MCF 10A (cell line): ENCODE measurements around the gene CROCC2. TPM values are rescaled to one million over a fixed set of nuclear protein-coding genes. Genes with fewer than 3 reads are reported as not detected.

Experiments
- BruUV-seq: library from RNA; stranded (reverse); fragments of 400-500 nt; replicated peaks from 2 replicates; lab custom pipeline; 2021; lab: Mats Ljungman, UMichigan
- CTCF ChIA-PET: fragments of 300-600 bp; sonication (Branson Sonifier 250); formaldehyde crosslinking; extraction: SDS; loops from one replicate; lab custom pipeline; 2021; ENCODE audit warnings: antibody characterized with exemption, inconsistent platforms; lab: Yijun Ruan, JAX
- POLR2A ChIA-PET: fragments of 300-600, 350-650 bp; sonication (Branson Sonifier 250); formaldehyde crosslinking; extraction: SDS; loops from one replicate; lab custom pipeline; 2020; ENCODE audit warnings: antibody characterized with exemption, inconsistent platforms; lab: Yijun Ruan, JAX
- DNase-seq: peaks from one replicate; pipeline ENCODE4 v3.0.0-alpha.2; 2018; ENCODE audit not compliant: unreplicated experiment
- H3K27ac Mint-ChIP-seq: one replicate; pipeline ENCODE4 v1.8.0; 2022; ENCODE audit warnings: mild to moderate bottlenecking, low read depth, mixed read lengths; ENCODE audit not compliant: unreplicated experiment
- H3K27me3 Mint-ChIP-seq: one replicate; pipeline ENCODE4 v1.8.0; 2022; ENCODE audit warnings: mixed read lengths; ENCODE audit not compliant: insufficient read depth, unreplicated experiment
- H3K36me3 Mint-ChIP-seq: one replicate; pipeline ENCODE4 v1.8.0; 2022; ENCODE audit warnings: mild to moderate bottlenecking, moderate library complexity, mixed read lengths; ENCODE audit not compliant: insufficient read depth, unreplicated experiment
- H3K4me1 Mint-ChIP-seq: one replicate; pipeline ENCODE4 v1.8.0; 2022; ENCODE audit warnings: mixed read lengths; ENCODE audit not compliant: insufficient read depth, unreplicated experiment
- H3K4me3 Mint-ChIP-seq: one replicate; pipeline ENCODE4 v1.8.0; 2022; ENCODE audit warnings: mild to moderate bottlenecking, moderate library complexity, mixed read lengths; ENCODE audit not compliant: unreplicated experiment
- H3K9me3 Mint-ChIP-seq: one replicate; pipeline ENCODE4 v1.8.0; 2022; ENCODE audit warnings: mixed read lengths; ENCODE audit not compliant: unreplicated experiment
- CTCF ChIP-seq: fragments of 200-600 bp; IDR thresholded peaks from one replicate; pipeline ENCODE4 v1.8.0; 2022; ENCODE audit warnings: antibody characterized with exemption, mild to moderate bottlenecking; ENCODE audit not compliant: unreplicated experiment
- intact Hi-C: fragments of 100-400 bp; cut with micrococcal nuclease; formaldehyde crosslinking; loops from 2 replicates; pipeline ENCODE4 v1.14.1; 2022
- total RNA-seq: library from RNA; stranded (reverse); gene quantifications from 2 replicates; pipeline ENCODE4 v1.2.3, GENCODE V29; 2022

The CROCC2 gene
- total RNA-seq, 1 experiment from 2014 or later, result not detected

- no peak for TF ChIP-seq CTCF
- no TSS peak for BruUV-seq
- Mint-ChIP-seq H3K36me3 (no peaks in the 10 kb centered on the region), H3K27ac (no peak overlapping the region), H3K27me3 (no peaks in the 10 kb centered on the region), H3K9me3 (no peaks in the 10 kb centered on the region), H3K4me1 (no peaks in the 10 kb centered on the region), H3K4me3 (no peak overlapping the region)
- POLR2A ChIA-PET, result no interaction called here
- DNase-seq, result no peak
- intact Hi-C loops, result no loop called here
- CTCF ChIA-PET, result interaction anchor here (0.5 kb wide), 1 partner anchor 190 kb away, joined by 3 read pairs; no protein-coding TSS in a partner anchor
These were observed 32.1 kb upstream of the CROCC2 start for GRCh38 chr2:240873805-240874714.

DNA sequence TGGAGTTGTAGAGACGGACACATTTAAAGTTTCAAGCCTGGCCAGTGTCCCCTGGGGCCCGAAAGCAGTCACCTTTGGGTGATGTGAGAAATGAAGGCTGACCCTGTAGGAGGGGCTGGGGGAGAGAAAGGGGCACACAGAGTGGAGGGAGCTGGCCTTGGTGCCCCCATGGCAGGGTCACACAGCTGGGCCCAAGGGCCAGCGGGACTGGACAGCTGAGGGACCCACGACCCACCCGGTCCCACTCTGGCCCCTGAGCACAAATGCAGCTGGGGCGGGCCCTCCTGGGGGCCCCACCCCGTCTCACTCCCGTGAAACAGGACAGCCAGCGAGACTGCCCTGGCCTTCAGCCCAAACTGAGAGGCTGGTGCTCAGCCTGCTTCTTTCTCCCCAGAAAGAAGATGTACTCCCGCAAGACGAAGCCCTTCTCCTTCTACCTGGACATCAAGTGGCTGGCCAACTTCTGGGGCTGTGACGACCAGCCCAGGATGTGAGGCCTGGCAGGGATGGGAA is 31.4 kb upstream of the CROCC2 start:
- no TSS peak for BruUV-seq
- H3K27ac Mint-ChIP-seq, result no peak overlapping the region
- H3K36me3 Mint-ChIP-seq, result no peaks in the 10 kb centered on the region
- DNase-seq, result no peak
- intact Hi-C loops, result no loop called here
- no peak overlapping the region for H3K4me3 Mint-ChIP-seq
- ChIA-PET CTCF (interaction anchor here (0.5 kb wide), 1 partner anchor 189 kb away, joined by 3 read pairs; no protein-coding TSS in a partner anchor), POLR2A (no interaction called here)
- H3K9me3 Mint-ChIP-seq, result no peaks in the 10 kb centered on the region
- TF ChIP-seq CTCF, result no peak
- H3K4me1 Mint-ChIP-seq, result no peaks in the 10 kb centered on the region
- no peaks in the 10 kb centered on the region for H3K27me3 Mint-ChIP-seq

GRCh38 chr2:240875228-240876034 is 30.7 kb upstream of the CROCC2 start:
- CTCF ChIA-PET, result no interaction called here
- H3K4me3 Mint-ChIP-seq, result no peak overlapping the region
- H3K27ac Mint-ChIP-seq, result no peak overlapping the region
- no peaks in the 10 kb centered on the region for H3K4me1 Mint-ChIP-seq
- TF ChIP-seq CTCF, result no peak
- BruUV-seq, result no TSS peak
- no peaks in the 10 kb centered on the region for H3K36me3 Mint-ChIP-seq
- intact Hi-C loops, result no loop called here
- no peaks in the 10 kb centered on the region for H3K9me3 Mint-ChIP-seq
- DNase-seq, result no peak
- H3K27me3 Mint-ChIP-seq, result no peaks in the 10 kb centered on the region
- POLR2A ChIA-PET, result no interaction called here

DNA sequence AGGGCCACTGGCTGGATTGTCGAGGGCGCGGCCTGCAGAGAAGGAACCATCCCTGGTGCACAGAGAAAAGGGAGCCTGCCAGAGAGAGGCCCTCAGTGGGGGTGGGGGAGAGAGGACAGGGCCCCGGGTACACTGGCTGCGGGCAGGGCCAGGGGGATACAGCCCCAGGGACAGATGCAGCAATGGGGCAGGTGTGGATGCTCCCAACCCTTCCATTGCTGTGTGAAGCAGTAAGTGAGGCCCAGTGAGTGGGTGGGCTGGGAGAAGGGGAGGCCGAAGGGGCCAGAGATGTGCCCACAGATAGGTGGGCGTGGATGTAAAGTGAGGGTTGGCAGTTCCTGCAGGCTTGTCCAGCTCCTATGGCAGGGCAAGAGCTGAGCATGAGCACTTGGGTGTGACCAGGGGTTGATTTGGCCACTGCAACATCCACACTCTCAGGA is 30.1 kb upstream of the CROCC2 start:
- intact Hi-C loops, result no loop called here
- Mint-ChIP-seq H3K27ac (no peak overlapping the region), H3K27me3 (no peaks in the 10 kb centered on the region), H3K4me3 (no peak overlapping the region), H3K4me1 (no peaks in the 10 kb centered on the region), H3K36me3 (no peaks in the 10 kb centered on the region), H3K9me3 (no peaks in the 10 kb centered on the region)
- BruUV-seq, result no TSS peak
- DNase-seq, result no peak
- POLR2A ChIA-PET, result no interaction called here
- CTCF ChIA-PET, result no interaction called here
- no peak for TF ChIP-seq CTCF
